ENCODE data around the gene TRIM25.
A peak's percentile ranks its signal among the peaks of the same experiment; 100 is the strongest.

Gene TRIM25

DNA sequence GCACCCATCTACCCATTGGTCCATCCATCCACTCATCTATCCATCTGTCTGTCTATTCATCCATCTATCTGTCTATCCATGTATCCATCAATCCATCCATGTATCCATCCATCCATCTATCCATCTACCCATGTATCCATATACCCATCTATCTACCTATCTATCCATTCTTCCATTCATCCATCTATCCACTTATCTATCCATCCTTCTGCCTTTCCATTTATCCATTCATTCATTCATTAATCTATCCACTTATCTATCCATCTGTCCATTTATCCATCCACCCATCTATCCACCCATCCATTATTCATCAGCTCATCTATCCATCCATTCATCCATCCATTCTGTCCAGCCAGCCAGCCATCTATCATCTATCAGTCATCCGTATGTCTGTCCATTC, 21.5 kb downstream of the TRIM25 start:
- DNase-seq: no peak

DNA sequence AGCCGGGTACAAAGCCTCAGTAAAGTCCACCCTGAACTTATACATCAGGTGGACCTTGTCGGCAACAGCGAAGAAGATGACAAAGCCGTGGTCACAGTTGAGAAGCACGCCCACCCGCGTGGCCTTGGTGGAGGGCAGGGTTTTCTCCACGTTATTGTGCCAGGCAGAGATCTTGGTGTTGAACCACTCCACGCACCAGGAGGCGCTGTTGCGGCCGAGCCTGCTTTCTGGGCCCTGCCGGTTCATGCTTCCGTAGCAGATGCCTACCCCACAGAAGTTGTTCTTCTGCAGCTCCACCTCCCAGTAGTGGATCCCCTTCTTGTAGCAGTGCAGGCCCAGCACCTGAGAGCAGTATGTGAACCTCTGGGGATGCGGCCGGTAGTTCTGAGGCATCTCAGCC, 22.1 kb downstream of the TRIM25 start:
- DNase-seq: peak; percentile 65

DNA sequence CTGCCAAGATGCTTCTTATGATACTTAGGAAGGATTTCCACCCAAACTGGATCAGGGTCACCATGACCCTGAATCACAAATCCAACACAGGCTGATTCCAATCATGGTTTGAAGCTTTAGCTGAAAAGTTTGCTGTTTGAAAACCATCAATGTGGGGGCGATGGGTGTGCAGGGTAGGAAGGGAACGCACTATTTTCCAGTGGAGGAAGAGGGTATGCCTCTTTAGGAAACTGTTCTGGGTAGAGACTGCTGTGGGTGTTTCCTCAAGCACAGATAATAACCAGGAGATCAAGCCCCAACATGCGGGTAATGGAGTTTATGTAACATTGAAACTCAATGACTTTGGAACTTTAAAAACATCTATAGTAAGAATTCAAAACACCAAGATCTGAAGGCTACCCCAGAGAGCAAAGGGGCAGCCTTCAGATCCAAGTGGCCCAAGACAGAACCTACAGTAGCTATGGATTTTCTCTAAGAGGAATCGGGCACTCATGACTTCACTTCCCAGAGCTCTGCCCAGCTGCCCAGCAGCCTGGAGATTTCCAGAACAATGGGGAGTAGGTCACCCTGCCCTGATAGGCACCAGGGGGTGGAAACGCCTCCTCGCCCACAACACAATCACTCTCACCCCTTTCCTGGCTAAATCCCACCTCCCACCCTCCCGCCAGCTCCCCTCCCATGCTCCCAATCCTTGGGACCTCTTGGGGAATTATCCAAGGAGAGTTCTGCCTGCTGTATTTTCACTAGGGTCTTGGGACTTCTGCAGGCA, 22.8 kb downstream of the TRIM25 start:
- DNase-seq: no peak

DNA sequence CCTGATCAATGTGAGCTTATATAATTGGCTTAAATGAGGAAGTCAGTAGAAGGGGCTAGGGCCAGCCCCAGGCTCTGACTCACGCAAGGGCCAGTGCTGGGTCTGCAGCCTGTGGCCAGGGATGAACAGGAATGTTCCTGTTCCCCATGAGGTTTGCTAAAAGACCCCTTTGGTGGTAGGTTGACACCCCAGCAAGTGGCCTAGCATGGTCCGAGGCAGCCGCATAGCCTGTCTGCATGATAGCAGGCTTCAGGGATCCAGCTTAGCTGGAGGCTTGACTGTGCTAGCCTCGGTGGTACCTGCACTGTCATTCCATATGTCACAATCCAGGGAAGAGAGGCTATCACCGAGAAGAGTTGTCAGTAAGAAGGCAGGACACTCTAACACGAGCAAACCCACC, 23.5 kb downstream of the TRIM25 start:
- no peak for DNase-seq

DNA sequence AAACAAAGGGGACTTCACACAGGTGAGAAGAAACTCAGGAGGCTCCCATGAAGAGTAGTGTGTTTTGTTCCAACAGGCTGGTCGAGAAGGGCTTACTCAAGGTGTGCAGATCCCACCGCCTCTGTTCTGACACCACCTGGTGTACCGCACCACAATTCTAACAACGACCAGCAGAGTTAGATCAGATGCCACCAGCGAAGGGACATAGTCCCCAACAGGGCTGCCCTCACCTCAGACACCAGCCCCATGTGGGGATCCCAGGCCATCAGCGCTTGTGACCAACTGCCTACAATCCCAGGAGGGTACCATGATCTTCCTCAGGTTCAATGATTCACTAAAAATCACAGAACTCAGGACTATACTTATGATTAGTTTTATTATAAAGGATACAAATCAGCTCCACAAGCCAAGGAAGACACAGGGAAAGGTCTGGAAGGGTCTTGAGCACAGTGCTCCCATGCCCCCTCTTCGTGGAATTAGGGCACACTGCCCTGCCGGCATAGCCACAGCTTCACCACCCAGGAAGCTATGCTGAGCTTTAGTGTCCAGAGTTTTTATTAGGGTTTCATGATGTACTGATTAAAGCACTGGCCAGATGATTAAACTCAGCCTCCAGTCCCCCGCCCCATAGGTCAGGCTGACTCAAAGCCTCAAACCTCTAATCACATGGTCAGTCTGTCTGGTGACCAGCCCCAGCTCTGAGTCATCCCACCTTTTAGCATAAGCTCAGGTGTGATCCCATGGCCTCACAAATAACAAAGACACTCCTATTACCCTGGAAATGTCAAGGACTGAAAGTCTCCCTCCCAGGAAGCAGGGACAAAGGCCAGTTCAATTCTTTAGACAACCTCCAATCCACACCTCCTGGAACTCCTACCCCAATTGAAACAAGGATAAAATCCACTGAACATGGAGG, 26.0 kb downstream of the TRIM25 start:
- DNase-seq: no peak

DNA sequence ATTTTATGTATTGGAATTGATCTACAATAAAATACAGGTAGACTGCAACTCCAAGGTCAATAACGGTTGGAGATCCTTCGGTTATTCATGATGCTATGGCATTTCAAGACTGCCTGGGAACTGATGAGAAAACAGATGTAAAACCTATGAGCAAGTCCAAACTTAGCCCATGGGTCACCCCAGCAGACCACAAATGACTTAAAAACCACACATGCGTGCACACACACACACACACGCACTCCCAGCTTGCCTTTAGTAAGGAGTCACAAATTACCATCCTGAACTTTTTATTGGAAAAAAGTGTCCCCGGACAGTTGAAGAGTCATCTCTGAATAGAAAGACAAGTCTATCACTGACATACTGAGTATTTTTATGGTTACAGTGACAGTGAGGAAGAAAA, 26.7 kb downstream of the TRIM25 start:
- no peak for DNase-seq

DNA sequence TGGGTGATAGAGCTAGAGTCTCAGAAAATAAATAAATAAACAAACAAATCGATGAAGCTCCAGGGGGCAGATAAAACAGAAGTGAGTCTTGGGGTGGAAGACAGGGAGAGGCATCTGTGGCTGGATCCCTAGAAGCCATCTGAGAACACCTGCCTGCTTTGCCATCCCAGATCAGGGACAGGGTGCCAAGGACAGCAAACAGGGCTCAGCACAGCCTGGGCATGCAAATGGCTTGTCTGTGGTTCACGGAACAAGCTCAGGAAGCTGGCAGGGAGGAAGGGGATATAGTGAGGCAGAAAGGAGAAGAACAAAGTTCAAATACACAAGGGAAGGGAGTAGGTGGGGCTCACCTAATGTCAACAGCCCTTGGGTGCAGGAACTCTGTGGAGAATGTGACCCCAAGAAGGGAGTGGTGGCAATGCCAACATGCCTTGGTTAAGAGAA, 27.5 kb downstream of the TRIM25 start:
- DNase-seq: no peak

DNA sequence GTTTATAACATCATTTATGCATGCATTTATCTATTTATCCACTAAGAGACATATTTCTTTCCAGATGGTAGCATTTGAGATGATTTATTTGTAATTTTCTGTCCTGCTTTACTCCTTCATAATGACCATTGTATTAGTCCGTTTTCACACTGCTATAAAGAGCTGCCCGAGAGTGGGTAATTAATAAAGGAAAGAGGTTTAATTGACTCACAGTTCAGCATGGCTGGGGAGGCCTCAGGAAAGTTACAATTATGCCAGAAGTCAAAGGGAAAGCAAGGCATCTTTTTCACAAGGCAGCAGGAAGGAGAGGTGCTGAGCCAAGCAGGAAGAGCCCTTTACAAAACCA, 28.6 kb downstream of the TRIM25 start:
- no peak for DNase-seq

DNA sequence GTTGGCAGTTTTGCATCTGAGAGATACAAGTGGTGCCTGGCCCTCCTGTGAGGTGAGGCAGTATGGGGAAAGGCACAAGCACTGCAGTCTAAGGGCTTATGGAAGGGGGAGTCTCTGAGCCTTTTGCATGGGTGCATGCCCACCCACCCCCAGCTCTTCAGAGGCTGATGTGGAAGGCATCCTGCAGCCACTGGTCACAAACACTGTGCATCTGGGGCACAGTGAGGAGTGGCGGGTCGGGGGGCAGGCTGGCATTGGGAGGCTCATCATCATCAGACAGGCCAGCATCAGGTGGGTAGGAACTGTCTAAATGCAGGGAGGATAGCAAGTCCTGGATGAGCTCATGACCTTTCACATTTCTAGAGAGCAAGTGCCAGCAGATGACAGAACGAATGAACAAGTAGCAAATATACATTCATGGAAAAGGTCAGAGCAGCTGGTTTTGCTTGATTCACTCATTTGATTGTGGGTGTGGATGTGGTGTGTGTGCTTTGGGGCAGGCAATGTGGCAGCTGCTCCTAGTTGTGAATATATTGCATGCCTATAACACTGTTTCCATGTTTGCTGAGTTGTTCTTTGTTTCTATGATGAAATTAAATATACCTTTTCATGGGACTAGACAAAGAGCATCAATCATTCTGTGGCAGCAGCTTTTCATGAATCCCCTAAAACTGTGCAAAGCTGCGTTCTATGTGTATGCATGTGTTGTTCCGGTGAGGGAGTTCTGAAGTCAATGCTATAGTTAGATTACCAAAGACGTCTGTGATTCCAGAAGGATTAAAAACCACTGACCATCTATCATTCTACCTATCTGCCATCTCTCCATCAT, 29.2 kb downstream of the TRIM25 start:
- DNase-seq: no peak

DNA sequence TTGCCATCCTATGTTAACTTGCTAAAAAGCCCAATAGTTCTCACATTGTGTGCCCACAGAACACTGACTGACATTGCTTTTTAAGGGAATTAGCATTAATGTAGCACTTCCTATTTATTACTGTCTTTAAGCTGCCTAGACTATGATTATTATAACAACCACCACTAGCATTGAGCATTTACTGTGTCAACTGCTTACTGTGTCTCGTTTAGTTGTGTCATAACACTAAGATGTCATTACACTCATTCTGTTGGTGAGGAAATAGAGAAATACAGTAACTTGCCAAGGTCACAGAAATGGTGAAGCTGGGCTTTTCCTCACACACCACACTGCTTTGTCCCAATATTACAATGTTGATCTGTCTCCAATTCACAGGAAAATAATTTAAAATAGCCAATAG, 30.2 kb downstream of the TRIM25 start:
- DNase-seq: no peak

DNA sequence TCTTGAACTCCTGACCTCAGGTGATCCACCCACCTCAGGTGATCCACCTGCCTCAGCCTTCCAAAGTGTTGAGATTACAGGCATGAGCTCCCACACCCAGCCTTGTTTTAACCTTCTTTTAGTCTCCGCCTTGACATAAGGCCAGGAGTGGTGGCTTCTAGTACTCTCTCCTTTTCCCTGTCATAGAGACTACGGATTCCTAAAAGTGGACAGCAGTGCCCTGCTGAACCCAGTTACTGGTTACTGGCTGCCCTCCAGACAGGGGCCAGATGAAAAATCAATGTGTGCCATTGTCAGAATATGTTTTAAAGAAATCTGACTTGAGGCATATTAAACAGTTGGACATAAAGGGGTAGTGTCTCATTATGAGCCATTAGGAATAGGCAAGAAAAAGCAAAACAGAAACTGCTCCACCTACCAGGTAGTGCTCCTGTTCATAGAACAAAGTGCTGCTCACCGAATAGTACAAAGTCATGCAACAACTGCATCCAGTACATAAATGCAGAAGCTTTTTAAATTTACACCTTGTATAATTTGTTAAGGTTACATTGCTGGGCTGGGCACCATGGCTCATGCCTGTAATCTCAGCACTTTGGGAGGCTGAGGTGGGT, 32.1 kb downstream of the TRIM25 start:
- no peak for DNase-seq

DNA sequence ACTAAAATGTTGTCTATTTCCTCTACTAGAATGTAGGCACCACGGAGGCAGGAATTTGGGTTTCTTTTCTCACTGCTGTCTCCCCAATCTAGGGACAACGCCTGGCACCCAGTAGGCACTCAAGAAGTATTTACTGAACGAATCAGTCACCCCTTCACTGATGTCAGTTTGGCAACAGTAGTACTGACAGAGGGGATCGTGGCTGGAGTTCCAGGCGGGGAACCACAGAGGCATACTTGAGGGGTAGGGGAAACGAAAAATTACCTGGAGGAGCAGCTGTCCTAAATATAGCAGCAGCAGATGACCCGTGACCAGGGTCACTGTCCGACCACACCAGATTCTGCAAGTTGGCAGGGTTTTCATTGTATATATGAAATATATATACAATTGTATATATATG, 33.3 kb downstream of the TRIM25 start:
- DNase-seq: no peak

DNA sequence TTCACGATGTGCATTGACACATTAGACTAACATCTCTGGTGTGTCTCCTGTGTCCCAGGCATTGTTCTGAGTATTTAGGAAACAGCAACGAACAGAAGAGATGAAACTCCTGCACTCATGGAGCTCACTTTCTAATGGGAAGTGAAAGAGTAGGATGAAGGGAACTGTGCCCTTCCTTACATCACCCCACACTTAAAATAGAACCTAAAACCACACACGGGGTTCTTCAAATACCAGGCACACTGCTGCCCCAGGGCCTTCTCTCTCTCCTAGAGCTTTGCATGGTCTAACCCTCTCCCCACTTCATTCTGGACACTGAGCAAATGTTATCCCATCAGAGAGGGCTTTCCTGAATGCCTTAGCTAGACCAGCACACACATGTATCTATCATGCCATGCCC, 33.7 kb downstream of the TRIM25 start:
- DNase-seq: no peak

DNA sequence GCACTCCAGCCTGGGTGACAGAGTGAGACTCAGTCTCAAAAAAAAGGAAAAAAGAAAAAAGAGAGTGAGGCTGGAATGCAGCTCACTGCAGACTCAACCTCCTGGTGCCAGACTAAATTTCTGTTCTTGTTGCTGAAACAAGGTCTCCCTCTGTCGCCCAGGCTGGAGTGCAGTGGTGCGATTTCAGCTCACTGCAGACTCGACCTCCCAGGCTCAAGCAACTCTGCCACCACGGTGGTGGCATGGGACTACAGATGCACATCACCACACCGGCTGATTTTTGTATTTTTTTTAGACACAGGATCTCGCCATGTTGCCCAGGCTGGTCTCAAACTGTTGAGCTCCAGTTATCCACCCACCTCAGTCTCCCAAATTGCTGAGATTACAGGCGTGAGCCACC, 34.6 kb downstream of the TRIM25 start:
- DNase-seq: no peak

DNA sequence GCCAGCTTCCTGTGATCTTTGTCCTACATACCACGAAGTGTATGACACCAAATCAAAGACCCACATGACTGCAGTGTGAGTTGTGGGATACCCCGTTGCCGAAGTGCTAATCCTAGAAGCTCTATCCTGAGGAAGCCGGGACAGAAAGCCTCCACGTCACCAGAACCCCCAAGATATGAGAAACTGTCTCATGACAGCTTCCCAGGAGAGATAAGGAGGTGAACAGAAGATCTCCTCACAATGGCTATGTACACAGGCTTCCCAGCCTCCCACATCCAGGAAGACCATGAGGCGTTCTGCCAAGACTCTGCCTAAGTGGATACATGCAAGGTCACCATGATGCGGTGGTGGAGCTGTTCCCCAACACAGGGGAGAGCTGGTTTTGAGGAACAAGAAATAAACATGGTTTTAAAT, 37.1 kb downstream of the TRIM25 start:
- DNase-seq: no peak

DNA sequence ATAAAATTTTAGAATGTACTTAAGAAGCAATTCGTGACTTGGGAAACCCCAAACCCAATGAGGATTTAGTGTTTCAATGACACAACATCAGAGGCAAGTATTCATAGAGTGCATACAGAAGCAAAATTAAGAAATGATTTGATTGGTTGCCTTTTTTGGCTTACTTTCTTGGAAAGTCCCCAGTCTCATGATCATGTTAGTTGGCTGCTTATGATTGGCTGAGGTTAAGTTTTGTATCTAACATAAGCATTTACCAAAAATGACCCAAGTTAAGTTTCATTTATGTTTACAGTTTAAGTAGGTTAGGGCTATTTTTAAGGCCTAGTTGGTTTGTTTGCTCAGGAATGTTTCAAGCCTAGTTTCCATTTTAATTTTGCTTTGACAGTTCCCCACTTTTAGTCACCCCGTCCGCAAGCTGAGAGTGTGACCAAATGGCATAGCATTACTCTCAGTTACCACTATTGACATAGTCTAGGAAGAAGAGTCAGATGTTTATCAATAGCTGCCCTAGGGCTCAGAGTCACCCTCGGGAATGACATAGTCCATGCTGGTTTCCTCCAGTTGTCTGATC, 43.7 kb downstream of the TRIM25 start:
- no peak for DNase-seq

DNA sequence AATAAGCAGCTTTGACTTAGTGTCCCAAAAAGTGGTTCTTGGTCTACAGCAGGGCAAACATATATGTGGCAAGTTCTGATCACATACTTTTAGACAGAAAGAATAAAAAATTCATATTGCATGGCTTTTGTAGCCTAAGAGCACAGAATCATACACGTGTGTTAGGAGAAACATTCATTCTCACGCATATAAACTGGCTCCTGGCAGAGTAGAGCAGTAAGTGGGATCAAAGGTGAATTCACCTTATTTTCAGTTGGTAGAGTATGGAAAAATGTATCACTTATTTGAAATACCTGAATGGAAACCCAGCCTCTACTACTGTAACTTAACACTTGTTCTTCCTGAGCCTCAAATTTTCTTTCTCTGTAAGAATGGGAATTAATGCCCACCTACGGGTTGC, 45.1 kb downstream of the TRIM25 start:
- no peak for DNase-seq

DNA sequence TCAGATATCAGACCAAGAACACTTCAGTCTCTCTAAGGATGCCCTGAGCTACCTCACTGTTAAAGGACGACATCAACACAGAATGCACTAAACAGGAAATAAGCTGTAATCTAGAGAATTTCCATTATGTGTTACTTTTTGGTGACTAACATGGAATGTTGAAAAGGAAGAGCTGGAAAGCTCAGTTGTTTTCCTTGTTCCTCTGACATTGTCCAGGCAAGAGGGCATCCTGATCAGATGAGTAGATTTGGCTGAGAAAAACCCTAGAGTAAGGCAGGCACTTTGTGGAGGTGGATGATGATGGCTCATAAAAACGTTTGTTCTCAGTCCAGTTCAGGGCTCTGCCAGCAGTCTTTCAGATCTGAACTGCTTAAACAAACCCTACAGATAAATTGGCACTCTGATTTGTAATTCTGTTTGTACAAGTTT, 45.9 kb downstream of the TRIM25 start:
- DNase-seq: no peak

DNA sequence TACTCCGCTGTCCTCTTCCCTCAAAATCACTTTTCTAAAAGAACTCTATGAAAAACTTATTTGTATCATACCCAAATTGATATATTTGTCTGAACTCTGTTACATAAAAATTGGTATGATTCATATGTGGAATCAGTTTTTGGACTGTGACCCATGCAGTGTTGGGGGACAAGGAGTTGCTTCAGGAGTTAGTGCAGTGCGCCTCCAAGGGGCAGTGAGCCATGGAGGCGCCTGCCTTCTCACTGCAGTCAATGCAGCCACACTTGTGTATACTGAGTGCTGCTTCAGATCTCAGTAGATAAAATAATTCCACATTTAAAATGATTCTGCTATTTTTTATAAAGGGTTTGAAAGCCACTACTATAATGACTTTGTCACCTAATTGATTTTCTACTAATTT, 47.4 kb downstream of the TRIM25 start:
- DNase-seq: peak; percentile 34

DNA sequence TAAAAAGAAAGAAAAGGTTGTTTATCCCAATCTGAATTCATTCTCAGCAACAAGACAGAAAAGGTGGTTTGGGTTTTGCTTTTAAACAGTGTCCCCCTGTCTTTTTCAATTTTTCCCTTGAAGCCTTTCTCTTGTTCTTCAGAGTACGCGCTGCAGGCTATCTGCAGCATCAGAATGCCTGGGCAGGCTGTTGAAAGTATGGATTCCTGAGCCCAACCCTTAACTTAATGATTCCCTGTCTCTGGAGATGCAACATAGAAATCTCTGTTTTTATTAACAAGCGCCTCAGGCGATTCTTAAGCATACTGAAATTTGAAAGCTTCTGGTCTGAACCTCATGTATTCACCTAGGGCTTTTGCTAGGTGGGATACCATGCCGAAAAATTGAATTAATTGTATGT, 47.8 kb downstream of the TRIM25 start:
- DNase-seq: no peak

DNA sequence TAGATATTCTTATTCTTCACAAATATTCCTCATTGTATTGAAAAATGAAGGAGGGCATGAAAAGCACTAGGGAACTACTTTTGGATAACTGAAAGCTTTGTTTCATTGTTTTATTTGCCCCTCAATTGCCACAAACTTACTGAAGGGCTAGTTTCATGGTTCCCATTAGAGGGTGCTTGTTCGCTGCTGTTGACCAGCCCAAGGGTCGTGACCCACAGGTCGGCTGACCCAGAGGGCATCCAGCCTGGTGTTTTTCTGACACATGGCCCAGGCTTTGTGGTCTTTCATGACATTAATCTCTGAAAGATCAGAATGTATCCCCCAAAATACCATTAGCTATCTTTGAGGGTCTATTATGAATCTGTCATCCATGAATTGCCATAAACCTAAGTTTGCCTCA, 49.9 kb downstream of the TRIM25 start:
- no peak for DNase-seq

DNA sequence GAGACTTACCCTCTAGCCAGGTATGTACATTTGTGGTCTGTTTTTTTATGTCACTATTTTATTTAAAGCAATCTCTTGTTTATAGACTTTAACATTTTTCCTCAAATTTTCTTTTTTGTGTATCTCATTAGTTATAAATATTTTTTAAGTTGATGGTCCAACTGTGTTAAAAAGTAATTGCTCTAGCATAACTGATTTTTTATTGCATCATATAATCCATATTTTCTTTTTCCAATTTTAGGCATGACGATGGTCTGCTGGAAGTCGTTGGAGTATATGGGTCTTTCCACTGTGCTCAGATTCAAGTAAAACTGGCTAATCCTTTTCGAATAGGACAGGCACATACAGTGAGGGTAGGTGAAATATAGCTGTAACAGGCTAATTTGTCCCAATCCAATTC, 52.0 kb downstream of the TRIM25 start:
- no peak for DNase-seq

DNA sequence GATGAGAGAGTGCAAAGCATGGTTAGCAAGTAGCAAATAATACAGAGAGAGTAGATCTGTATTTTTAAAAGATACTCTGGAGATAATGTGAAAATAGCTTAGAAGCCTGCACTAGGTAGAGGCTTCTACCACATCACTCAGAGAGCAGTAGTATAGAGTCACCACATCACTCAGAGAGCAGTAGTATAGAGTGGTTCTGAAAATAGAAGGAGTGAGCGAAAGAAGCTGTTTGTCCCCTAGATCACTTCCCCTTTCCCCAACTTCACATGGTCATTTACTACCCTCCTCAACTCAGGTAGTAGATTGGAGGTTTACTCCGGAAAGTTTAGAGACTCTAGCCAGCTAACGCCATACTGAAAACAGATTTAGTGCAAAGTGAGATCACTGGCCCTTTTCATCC, 62.8 kb downstream of the TRIM25 start:
- DNase-seq: no peak

Measured in CD4-positive, alpha-beta T cell treated with Interleukin-6 for 4 hours (primary cell).